HepG2 (cell line): ENCODE measurements around the gene CDHR1. TPM values are rescaled to one million over a fixed set of nuclear protein-coding genes. Genes with fewer than 3 reads are reported as not detected.

Experiments
- ATAC-seq: fragments of 200-7000 bp; cut with Tn5 transposase; 3 replicates; pipeline ENCODE4 v1.9.1; 2020; ENCODE audit warnings: mild to moderate bottlenecking, moderate library complexity
- BruUV-seq: library from RNA; stranded (reverse); fragments of 400-500 nt; replicated peaks from 2 replicates; lab custom pipeline; 2021; lab: Mats Ljungman, UMichigan
- CTCF ChIA-PET: fragments of 300-600 bp; formaldehyde crosslinking; extraction: SDS; loops from one replicate; lab custom pipeline; 2021; ENCODE audit warnings: low total read pairs, inconsistent platforms, low intra/inter-chr PET ratio; lab: Yijun Ruan, JAX
- POLR2A ChIA-PET: fragments of 350-600 bp; sonication (Branson Sonifier 250); formaldehyde crosslinking; loops from one replicate; lab custom pipeline; 2020; ENCODE audit warnings: antibody characterized with exemption, inconsistent platforms; lab: Yijun Ruan, JAX
- DNase-seq: peaks from one replicate; pipeline ENCODE4 v3.0.0-alpha.2; 2015; ENCODE audit warnings: low spot score
- FAIRE-seq: peaks from 3 replicates; lab custom pipeline; 2011; peaks lifted over from hg19 to GRCh38; lab: Jason Lieb, UNC
- H2AFZ ChIP-seq: one replicate; pipeline ENCODE4 v1.6.1; 2011; ENCODE audit warnings: low read length, inconsistent platforms
- H3K27ac ChIP-seq: fragments of 300-600 bp; 3 replicates; pipeline ENCODE4 v1.8.0; 2011; ENCODE audit warnings: mixed run types, mild to moderate bottlenecking, mixed read lengths, low read length, inconsistent platforms; ENCODE audit not compliant: insufficient read depth; ENCODE audit errors: extremely low read length
- H3K27me3 ChIP-seq, 2 experiments: fragments of 200-600 bp in 1 of 2; 2 replicates in 1 of 2; 3 replicates in 1 of 2; pipeline versions ENCODE4 v1.6.0 to v1.8.0; 2011; ENCODE audit warnings: low read length in 2 of 2, mild to moderate bottlenecking in 2 of 2, moderate library complexity in 2 of 2, inconsistent platforms in 1 of 2; ENCODE audit not compliant: insufficient read depth in 2 of 2, control insufficient read depth in 1 of 2
- H3K36me3 ChIP-seq, 2 experiments: fragments of 200-600 bp in 1 of 2; replicated peaks in 1 of 2; 2 replicates in 1 of 2; 3 replicates in 1 of 2; pipeline versions ENCODE4 v1.5.1 to v1.8.0; 2011; ENCODE audit warnings: low read length in 2 of 2, inconsistent platforms in 1 of 2; ENCODE audit not compliant: insufficient read depth in 2 of 2, control insufficient read depth in 1 of 2
- H3K4me1 ChIP-seq: 2 replicates; pipeline ENCODE4 v1.5.1; 2012; ENCODE audit warnings: low read length, inconsistent platforms; ENCODE audit not compliant: insufficient read depth
- H3K4me2 ChIP-seq: 2 replicates; pipeline ENCODE4 v1.6.0; 2011; ENCODE audit warnings: low read depth, low read length, inconsistent platforms
- H3K4me3 ChIP-seq, 3 experiments: fragments of 200-600 bp in 1 of 3; sonication (generic), shearing (Covaris generic) in 1 of 3; replicated peaks in 1 of 3; 2 replicates each; pipeline ENCODE4 v1.5.1; 2011 to 2016; ENCODE audit warnings: low read length in 3 of 3, inconsistent platforms in 2 of 3, low read depth in 2 of 3, mild to moderate bottlenecking in 2 of 3, control low read depth in 1 of 3, mixed read lengths in 1 of 3; ENCODE audit not compliant: insufficient read depth in 1 of 3
- H3K79me2 ChIP-seq: one replicate; pipeline ENCODE4 v1.6.1; 2011; ENCODE audit warnings: low read length, inconsistent platforms; ENCODE audit not compliant: insufficient read depth
- H3K9ac ChIP-seq: 2 replicates; pipeline ENCODE4 v1.6.0; 2011; ENCODE audit warnings: mild to moderate bottlenecking, low read depth, low read length, inconsistent platforms; ENCODE audit not compliant: insufficient read depth
- H3K9me3 ChIP-seq: 2 replicates; pipeline ENCODE4 v1.5.1; 2012; ENCODE audit warnings: mild to moderate bottlenecking, low read length
- H4K20me1 ChIP-seq: 2 replicates; pipeline ENCODE4 v1.6.0; 2011; ENCODE audit warnings: inconsistent platforms, mild to moderate bottlenecking, low read length, moderate library complexity; ENCODE audit not compliant: insufficient read depth
- GLMP ChIP-seq: sonication (generic); formaldehyde crosslinking; IDR thresholded peaks from 2 replicates; pipeline ENCODE4 v1.9.0; 2021; ENCODE audit warnings: missing genetic modification reagents, mild to moderate bottlenecking, borderline replicate concordance
- NR2F2 ChIP-seq: IDR thresholded peaks from 2 replicates; pipeline ENCODE4 v1.6.1; 2012; ENCODE audit warnings: low read depth, inconsistent platforms, borderline replicate concordance
- TARDBP ChIP-seq: sonication (generic); formaldehyde crosslinking; IDR thresholded peaks from 2 replicates; pipeline ENCODE4 v1.8.0; 2022; ENCODE audit warnings: mild to moderate bottlenecking, missing genetic modification reagents
- ZNF326 ChIP-seq: sonication (generic); formaldehyde crosslinking; IDR thresholded peaks from 2 replicates; pipeline ENCODE4 v1.4.0; 2020; ENCODE audit warnings: missing genetic modification reagents, borderline replicate concordance
- ZNF33B ChIP-seq: sonication (generic); formaldehyde crosslinking; IDR thresholded peaks from 2 replicates; pipeline ENCODE4 v1.5.1; 2020; ENCODE audit warnings: mild to moderate bottlenecking, missing genetic modification reagents
- ZNF770 ChIP-seq: sonication (generic); formaldehyde crosslinking; IDR thresholded peaks from 2 replicates; pipeline ENCODE4 v1.5.0; 2020; ENCODE audit warnings: mild to moderate bottlenecking, missing genetic modification reagents
- WGBS: methylation state at CpG from one replicate; pipeline ENCODE4 v1.1.6; 2017; ENCODE audit warnings: low lambda C conversion rate; 5-methylcytosine and 5-hydroxymethylcytosine counted together
- in situ Hi-C: cut with HindIII; loops from 2 replicates; pipeline ENCODE4 v1.10.0; 2017; ENCODE audit warnings: low pct_unique_long_range_greater_than_20kb; ENCODE audit not compliant: extremely low pct_ligation_motif_present
- intact Hi-C: fragments of 100-400 bp; cut with micrococcal nuclease; formaldehyde crosslinking; loops from one replicate; pipeline ENCODE4 v1.10.0; 2022; ENCODE audit not compliant: unreplicated experiment
- polyA plus RNA-seq, 8 experiments: library from polyadenylated mRNA; depleted of rRNA in 3 of 8; stranded (reverse) in 7 of 8; unstranded in 1 of 8; fragments of >200 nt; fragmentation: Illumina TruSeq in 4 of 8; extraction: Trizol in 4 of 8; gene quantifications; 2 replicates each; pipeline versions ENCODE4 v1.2.1 to v1.2.3, GENCODE V29; 2011 to 2016; ENCODE audit warnings: low read depth in 4 of 8, missing spikeins in 1 of 8, mixed read lengths in 1 of 8; ENCODE audit not compliant: insufficient read depth in 1 of 8
- total RNA-seq, 5 experiments: library from RNA; depleted of rRNA; stranded (reverse); fragments of >200 nt; fragmentation: Illumina TruSeq; extraction: Trizol; gene quantifications; 2 replicates each; pipeline ENCODE4 v1.2.3, GENCODE V29; 2016; ENCODE audit warnings: low read depth in 1 of 5
- TF ChIP-seq, protein P1 (sequence below): sonication (generic); formaldehyde crosslinking; IDR thresholded peaks from 2 replicates; pipeline ENCODE4 v1.5.0; 2020; ENCODE audit warnings: missing genetic modification reagents

The CDHR1 gene
- total and polyA plus RNA-seq, 2 of the 13 experiments (the other 11 are each of a cell fraction or from before 2014, with no cell fraction given) = 0.04 to 0.09 TPM

GRCh38 chr10:84201682-84202081, 7.3 kb downstream of the CDHR1 start (continued):
- no peak for TF ChIP-seq NR2F2
- TF ChIP-seq TARDBP (CRISPR knock-in tag) = no peak
- TF ChIP-seq ZNF33B = no peak

DNA sequence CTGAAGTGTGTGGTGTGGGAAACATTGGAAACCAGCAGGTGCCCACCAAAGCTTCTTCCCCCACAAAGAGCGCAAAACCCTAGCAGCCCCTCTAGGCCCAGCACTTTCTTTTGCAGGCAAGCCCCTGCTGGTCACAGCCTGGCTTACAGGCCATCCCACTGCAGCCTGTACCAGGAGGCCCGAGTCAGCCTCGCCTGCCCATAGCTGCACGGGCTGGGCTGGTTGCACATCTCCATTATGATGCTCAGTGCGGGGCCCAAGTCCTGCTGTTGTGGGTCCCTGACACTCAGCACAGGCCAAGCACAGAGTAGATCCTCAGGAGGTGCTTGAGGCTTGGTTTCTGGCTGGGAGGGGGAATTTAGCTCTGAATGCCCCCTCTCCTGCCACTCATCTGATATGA, 8.0 kb downstream of the CDHR1 start:
- DNase-seq (no peak), ATAC-seq (peak; percentile 61), FAIRE-seq (no peak)
- TF ChIP-seq ZNF326 (no peak), ZNF770 (CRISPR knock-in tag) (no peak), GLMP (no peak)
- TF ChIP-seq, protein P1, sequence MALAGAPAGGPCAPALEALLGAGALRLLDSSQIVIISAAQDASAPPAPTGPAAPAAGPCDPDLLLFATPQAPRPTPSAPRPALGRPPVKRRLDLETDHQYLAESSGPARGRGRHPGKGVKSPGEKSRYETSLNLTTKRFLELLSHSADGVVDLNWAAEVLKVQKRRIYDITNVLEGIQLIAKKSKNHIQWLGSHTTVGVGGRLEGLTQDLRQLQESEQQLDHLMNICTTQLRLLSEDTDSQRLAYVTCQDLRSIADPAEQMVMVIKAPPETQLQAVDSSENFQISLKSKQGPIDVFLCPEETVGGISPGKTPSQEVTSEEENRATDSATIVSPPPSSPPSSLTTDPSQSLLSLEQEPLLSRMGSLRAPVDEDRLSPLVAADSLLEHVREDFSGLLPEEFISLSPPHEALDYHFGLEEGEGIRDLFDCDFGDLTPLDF (CRISPR knock-in tag) = no peak
- Histone ChIP-seq H3K27ac (no peak overlapping the region), H3K4me1 (no peaks in the 10 kb centered on the region), H3K9ac (no peak overlapping the region), H2AFZ (no peak overlapping the region), H3K4me2 (no peak overlapping the region), H3K9me3 (no peaks in the 10 kb centered on the region), H3K27me3 (peaks cover 4 to 28% of the 10 kb centered on the region in 2 experiments; a peak in 3 of 5 replicates), H3K79me2 (no peaks in the 10 kb centered on the region), H3K36me3 (no peaks in the 10 kb centered on the region), H4K20me1 (no peaks in the 10 kb centered on the region), H3K4me3 (no peak overlapping the region)
- ChIA-PET CTCF (no interaction called here), POLR2A (no interaction called here)
- in situ Hi-C loops (no loop called here), intact Hi-C loops (no loop called here)
- 26% methylated on average over 4 of the region's 5 CpGs for WGBS
- no TSS peak for BruUV-seq
